GM13977 (cell line): ENCODE measurements around the gene SLCO4A1.

Source experiments
- DNase-seq: peaks from one replicate; pipeline ENCODE4 v3.0.0; 2012; ENCODE audit warnings: low spot score
- CTCF ChIP-seq: IDR thresholded peaks from 2 replicates; pipeline ENCODE4 v1.5.1; 2012; ENCODE audit warnings: mild to moderate bottlenecking, control low read depth; ENCODE audit not compliant: insufficient read depth; ENCODE audit errors: extremely low read depth, missing control alignments
- in situ Hi-C: fragments of 300-500 bp; cut with MboI; formaldehyde crosslinking; loops from one replicate; pipeline ENCODE4 v1.12.0; 2022; ENCODE audit warnings: low sequenced_read_pairs, low pct_unique_long_range_greater_than_20kb, mixed read lengths, inconsistent platforms; ENCODE audit not compliant: unreplicated experiment

The SLCO4A1 gene

GRCh38 chr20:62596921-62597320, 45.4 kb upstream of the SLCO4A1 start:
- no peak for DNase-seq
- in situ Hi-C loops, result no loop called here
- no peak for TF ChIP-seq CTCF

- TF ChIP-seq CTCF, result no peak
- no peak for DNase-seq
- in situ Hi-C loops, result no loop called here
Observed at GRCh38 chr20:62597416-62598115, 44.7 kb upstream of the SLCO4A1 start.

GRCh38 chr20:62598761-62599194, 43.5 kb upstream of the SLCO4A1 start:
- peak; percentile 61 for DNase-seq
- in situ Hi-C loops, result no loop called here
- TF ChIP-seq CTCF, result no peak

- no peak for DNase-seq
- in situ Hi-C loops, result no loop called here
- TF ChIP-seq CTCF, result no peak
Observed at GRCh38 chr20:62599216-62600110, 42.8 kb upstream of the SLCO4A1 start.

GRCh38 chr20:62601172-62601571, 41.1 kb upstream of the SLCO4A1 start:
- in situ Hi-C loops, result no loop called here
- no peak for DNase-seq
- no peak for TF ChIP-seq CTCF

GRCh38 chr20:62601714-62602113, 40.6 kb upstream of the SLCO4A1 start:
- in situ Hi-C loops, result no loop called here
- no peak for DNase-seq

More at GRCh38 chr20:62601714-62602113, 40.6 kb upstream of the SLCO4A1 start:
- TF ChIP-seq CTCF, result no peak
